ENCODE measurements around the gene NFATC2IP. TPM values are rescaled to one million over a fixed set of nuclear protein-coding genes. Genes with fewer than 3 reads are reported as not detected.
"Not testable (repeated sequence)": the region's sequence is repeated elsewhere in the genome, so short reads cannot be mapped to it uniquely, and the experiment has no call there.

The NFATC2IP gene
- total RNA-seq, 1 experiment from 2014 or later: 22.2 TPM

GRCh38 chr16:28924762-28925385, 25.9 kb upstream of the NFATC2IP start, which contains the start of gene RABEP2:
TSS of gene RABEP2 (minus strand) at chr16:28925238. CDS start at chr16:28925163, 75 bp downstream.
- in situ Hi-C loops (cut with HindIII; ENCODE audit: low pct_unique_long_range_greater_than_20kb, low sequenced_read_pairs): no loop called here
- peak; percentile 90 for DNase-seq (ENCODE audit: low read depth)

GRCh38 chr16:28925386-28926228, 25.1 kb upstream of the NFATC2IP start:
- in situ Hi-C loops (cut with HindIII; ENCODE audit: low pct_unique_long_range_greater_than_20kb, low sequenced_read_pairs): no loop called here
- peak; percentile 86 for DNase-seq (ENCODE audit: low read depth)

- in situ Hi-C loops (cut with HindIII; ENCODE audit: low pct_unique_long_range_greater_than_20kb, low sequenced_read_pairs); DNase-seq (ENCODE audit: low read depth): not testable (repeated sequence)
Observed at GRCh38 chr16:28926284-28926683, 24.5 kb upstream of the NFATC2IP start.

DNA sequence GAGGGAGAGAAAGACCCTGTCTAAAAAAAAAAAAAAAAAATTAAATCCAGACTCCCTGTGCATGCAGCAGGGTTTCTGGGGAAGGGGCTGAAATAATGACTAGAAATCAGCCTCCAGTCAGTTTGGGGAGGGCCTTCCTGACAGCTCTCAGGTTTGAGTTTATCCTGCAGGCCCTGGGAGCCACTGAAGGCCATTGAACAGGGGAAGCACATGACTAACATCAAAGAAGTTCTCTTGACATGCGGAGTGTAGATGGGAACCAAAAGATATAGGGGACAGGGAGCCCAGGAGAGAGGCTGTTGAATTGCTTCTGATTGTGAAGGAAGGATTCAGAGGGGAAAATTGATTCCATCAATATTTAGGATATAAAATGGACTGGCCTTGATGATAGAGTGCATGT, 22.9 kb upstream of the NFATC2IP start:
- in situ Hi-C loops (cut with HindIII; ENCODE audit: low pct_unique_long_range_greater_than_20kb, low sequenced_read_pairs): no loop called here
- DNase-seq (ENCODE audit: low read depth): no peak

DNA sequence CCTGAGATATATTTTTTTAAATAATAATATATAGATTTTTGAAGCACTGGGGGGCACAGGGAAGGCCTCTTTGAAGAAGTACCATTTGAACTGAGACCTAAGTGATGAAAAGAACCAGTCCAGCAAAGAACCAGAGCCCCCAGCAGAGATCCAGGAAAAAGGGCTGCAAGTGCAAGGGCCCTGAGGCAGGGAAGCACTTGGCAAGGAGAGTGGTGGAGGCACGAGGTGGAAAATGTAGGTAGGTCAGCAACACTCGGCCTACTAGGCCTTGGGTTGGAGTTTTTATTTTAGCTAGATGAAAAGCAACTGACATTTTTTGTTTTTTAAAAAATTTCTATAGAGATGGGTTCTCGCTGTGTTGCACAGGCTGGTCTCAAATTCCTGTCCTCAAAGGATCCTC, 20.5 kb upstream of the NFATC2IP start:
- DNase-seq (ENCODE audit: low read depth): no peak
- in situ Hi-C loops (cut with HindIII; ENCODE audit: low pct_unique_long_range_greater_than_20kb, low sequenced_read_pairs): no loop called here

DNA sequence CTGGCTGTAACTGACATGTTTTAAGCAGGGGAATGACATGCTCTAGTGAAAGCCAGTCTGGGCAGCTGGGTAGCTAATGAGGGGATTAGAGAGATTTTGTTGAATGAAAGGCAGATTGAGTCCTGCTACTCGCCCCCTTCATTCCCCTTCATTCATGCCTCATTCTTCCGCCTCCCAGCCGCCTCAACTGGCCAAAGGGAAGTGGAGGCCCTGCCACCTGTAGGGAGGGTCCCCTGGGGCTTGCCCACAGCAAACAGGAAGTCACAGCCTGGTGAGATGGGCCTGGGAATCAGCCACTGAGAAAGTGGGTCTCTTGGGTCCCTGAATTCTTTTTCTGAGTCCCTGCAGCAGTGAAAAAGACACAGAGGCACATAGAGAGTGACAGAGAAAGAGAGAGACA, 20.1 kb upstream of the NFATC2IP start:
- in situ Hi-C loops (cut with HindIII; ENCODE audit: low pct_unique_long_range_greater_than_20kb, low sequenced_read_pairs): no loop called here
- DNase-seq (ENCODE audit: low read depth): no peak

- DNase-seq (ENCODE audit: low read depth): no peak
- in situ Hi-C loops (cut with HindIII; ENCODE audit: low pct_unique_long_range_greater_than_20kb, low sequenced_read_pairs): no loop called here
Observed at GRCh38 chr16:28931801-28932225, 18.9 kb upstream of the NFATC2IP start, which contains the start of gene CD19. TSS of gene CD19 (plus strand) at chr16:28931971. CDS start at chr16:28932001, 30 bp downstream.

DNA sequence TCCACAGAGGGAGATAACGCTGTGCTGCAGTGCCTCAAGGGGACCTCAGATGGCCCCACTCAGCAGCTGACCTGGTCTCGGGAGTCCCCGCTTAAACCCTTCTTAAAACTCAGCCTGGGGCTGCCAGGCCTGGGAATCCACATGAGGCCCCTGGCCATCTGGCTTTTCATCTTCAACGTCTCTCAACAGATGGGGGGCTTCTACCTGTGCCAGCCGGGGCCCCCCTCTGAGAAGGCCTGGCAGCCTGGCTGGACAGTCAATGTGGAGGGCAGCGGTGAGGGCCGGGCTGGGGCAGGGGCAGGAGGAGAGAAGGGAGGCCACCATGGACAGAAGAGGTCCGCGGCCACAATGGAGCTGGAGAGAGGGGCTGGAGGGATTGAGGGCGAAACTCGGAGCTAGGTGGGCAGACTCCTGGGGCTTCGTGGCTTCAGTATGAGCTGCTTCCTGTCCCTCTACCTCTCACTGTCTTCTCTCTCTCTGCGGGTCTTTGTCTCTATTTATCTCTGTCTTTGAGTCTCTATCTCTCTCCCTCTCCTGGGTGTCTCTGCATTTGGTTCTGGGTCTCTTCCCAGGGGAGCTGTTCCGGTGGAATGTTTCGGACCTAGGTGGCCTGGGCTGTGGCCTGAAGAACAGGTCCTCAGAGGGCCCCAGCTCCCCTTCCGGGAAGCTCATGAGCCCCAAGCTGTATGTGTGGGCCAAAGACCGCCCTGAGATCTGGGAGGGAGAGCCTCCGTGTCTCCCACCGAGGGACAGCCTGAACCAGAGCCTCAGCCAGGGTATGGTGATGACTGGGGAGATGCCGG, 18.2 kb upstream of the NFATC2IP start:
- in situ Hi-C loops (cut with HindIII; ENCODE audit: low pct_unique_long_range_greater_than_20kb, low sequenced_read_pairs): no loop called here

GRCh38 chr16:28933171-28933570, 17.6 kb upstream of the NFATC2IP start:
- in situ Hi-C loops (cut with HindIII; ENCODE audit: low pct_unique_long_range_greater_than_20kb, low sequenced_read_pairs): no loop called here

More for the DNA sequence above, 18.2 kb upstream of the NFATC2IP start:
- DNase-seq (ENCODE audit: low read depth): no peak

DNA sequence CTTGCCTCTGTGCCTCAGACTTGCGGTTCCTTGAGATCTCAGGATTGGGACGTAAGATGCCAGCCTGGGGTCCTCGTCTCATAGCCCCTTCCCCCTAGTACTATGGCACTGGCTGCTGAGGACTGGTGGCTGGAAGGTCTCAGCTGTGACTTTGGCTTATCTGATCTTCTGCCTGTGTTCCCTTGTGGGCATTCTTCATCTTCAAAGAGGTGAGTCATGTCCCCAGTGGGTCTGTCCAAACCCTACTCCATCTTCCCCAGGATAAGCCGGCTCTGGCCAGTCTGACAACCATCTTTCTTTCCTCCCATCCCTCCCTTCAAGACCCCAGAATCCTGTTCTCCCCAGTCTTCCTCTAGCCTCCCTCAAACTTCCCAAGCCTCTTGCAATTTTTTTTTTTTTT, 15.4 kb upstream of the NFATC2IP start:
- no peak for DNase-seq (ENCODE audit: low read depth)
- in situ Hi-C loops (cut with HindIII; ENCODE audit: low pct_unique_long_range_greater_than_20kb, low sequenced_read_pairs): no loop called here

More at GRCh38 chr16:28933171-28933570, 17.6 kb upstream of the NFATC2IP start:
- no peak for DNase-seq (ENCODE audit: low read depth)

GRCh38 chr16:28935924-28936783, 14.6 kb upstream of the NFATC2IP start:
- in situ Hi-C loops (cut with HindIII; ENCODE audit: low pct_unique_long_range_greater_than_20kb, low sequenced_read_pairs): no loop called here
- peak; percentile 81 for DNase-seq (ENCODE audit: low read depth)

DNA sequence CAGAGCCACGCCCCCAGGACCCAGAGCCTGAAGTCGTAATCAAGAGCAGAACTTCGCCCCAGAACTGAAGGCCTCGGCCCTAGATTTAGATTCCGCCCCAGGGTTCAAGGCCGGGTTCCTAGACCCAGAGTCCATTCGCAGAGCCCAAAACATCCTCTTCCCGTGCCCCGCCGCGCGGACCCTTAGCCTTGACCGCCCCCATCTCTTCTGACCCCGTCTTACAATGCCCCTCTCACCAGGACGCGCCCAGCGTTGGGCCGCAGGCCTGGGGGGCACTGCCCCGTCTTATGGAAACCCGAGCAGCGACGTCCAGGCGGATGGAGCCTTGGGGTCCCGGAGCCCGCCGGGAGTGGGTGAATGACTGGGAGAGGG, 14.0 kb upstream of the NFATC2IP start:
- in situ Hi-C loops (cut with HindIII; ENCODE audit: low pct_unique_long_range_greater_than_20kb, low sequenced_read_pairs): no loop called here
- no peak for DNase-seq (ENCODE audit: low read depth)

DNA sequence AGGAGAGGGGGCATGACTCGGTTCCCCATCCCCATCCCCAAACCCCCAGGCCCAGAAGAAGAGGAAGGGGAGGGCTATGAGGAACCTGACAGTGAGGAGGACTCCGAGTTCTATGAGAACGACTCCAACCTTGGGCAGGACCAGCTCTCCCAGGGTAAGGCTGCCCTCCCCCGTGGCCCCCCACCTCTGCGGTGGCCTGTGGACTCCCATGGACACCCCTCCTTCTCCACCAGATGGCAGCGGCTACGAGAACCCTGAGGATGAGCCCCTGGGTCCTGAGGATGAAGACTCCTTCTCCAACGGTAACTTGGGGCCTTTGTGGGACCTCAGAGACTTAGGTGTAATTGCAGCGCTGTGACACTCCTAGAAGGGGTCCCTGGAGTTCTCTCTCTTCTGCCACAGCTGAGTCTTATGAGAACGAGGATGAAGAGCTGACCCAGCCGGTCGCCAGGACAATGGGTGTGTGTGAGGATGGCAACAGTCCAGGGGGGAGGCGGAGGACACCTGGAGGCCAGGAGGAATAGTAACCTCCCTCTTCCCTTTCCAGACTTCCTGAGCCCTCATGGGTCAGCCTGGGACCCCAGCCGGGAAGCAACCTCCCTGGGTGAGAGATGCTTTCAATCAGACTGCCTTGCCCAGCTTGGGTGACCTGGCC, 13.4 kb upstream of the NFATC2IP start:
- DNase-seq (ENCODE audit: low read depth): no peak
- in situ Hi-C loops (cut with HindIII; ENCODE audit: low pct_unique_long_range_greater_than_20kb, low sequenced_read_pairs): no loop called here

- DNase-seq (ENCODE audit: low read depth): no peak
- in situ Hi-C loops (cut with HindIII; ENCODE audit: low pct_unique_long_range_greater_than_20kb, low sequenced_read_pairs): no loop called here
Observed at GRCh38 chr16:28938721-28939120, 12.0 kb upstream of the NFATC2IP start.

DNA sequence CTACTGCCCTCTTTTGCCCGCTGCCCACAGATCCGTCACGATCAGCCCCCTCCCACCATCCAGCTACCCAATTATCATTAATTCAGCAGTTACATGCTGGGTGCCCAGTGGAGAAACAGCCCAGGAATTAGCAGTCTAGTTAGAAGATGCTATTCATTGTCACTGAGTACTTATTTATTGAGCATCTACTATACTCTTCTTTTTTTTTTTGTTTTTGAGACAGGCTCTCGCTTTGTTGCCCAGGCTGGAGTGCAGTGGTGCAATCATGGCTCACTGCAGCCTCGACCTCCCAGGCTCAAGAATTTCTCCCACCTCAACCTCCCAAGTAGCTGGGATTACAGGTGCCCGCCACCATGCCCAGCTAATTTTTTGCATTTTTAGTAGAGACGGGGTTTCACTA, 10.9 kb upstream of the NFATC2IP start:
- DNase-seq (ENCODE audit: low read depth); in situ Hi-C loops (cut with HindIII; ENCODE audit: low pct_unique_long_range_greater_than_20kb, low sequenced_read_pairs): not testable (repeated sequence)

GRCh38 chr16:28943281-28943680, 7.5 kb upstream of the NFATC2IP start:
- in situ Hi-C loops (cut with HindIII; ENCODE audit: low pct_unique_long_range_greater_than_20kb, low sequenced_read_pairs): no loop called here
- no peak for DNase-seq (ENCODE audit: low read depth)

GRCh38 chr16:28946681-28947080, 4.1 kb upstream of the NFATC2IP start:
- in situ Hi-C loops (cut with HindIII; ENCODE audit: low pct_unique_long_range_greater_than_20kb, low sequenced_read_pairs): no loop called here
- no peak for DNase-seq (ENCODE audit: low read depth)
